GM15510 (cell line): ENCODE data around the gene AOX1.

Source experiments
- POLR2A ChIP-seq: IDR thresholded peaks from 3 replicates; pipeline ENCODE4 v1.6.1; 2011; ENCODE audit warnings: borderline replicate concordance; ENCODE audit not compliant: insufficient read length; ENCODE audit errors: extremely low read depth

The AOX1 gene

GRCh38 chr2:200637901-200638300 lies 52.1 kb downstream of the AOX1 start:
- TF ChIP-seq POLR2A: no peak

- no peak for TF ChIP-seq POLR2A
Observed at GRCh38 chr2:200640176-200640575, 54.4 kb downstream of the AOX1 start.

- no peak for TF ChIP-seq POLR2A
Observed at GRCh38 chr2:200640901-200641300, 55.1 kb downstream of the AOX1 start.

GRCh38 chr2:200649724-200650123 lies 63.9 kb downstream of the AOX1 start:
- TF ChIP-seq POLR2A: no peak

GRCh38 chr2:200650195-200650594 lies 64.4 kb downstream of the AOX1 start:
- no peak for TF ChIP-seq POLR2A

GRCh38 chr2:200652158-200652557 lies 66.3 kb downstream of the AOX1 start:
- no peak for TF ChIP-seq POLR2A

- no peak for TF ChIP-seq POLR2A
Observed at GRCh38 chr2:200653021-200653420, 67.2 kb downstream of the AOX1 start.

- no peak for TF ChIP-seq POLR2A
Observed at GRCh38 chr2:200654823-200655222, 69.0 kb downstream of the AOX1 start.

- no peak for TF ChIP-seq POLR2A
Observed at GRCh38 chr2:200655918-200656580, 70.2 kb downstream of the AOX1 start.

GRCh38 chr2:200658278-200658864 lies 72.6 kb downstream of the AOX1 start:
- no peak for TF ChIP-seq POLR2A

- TF ChIP-seq POLR2A: no peak
Observed at GRCh38 chr2:200659410-200659809, 73.6 kb downstream of the AOX1 start.

GRCh38 chr2:200661477-200661876 lies 75.7 kb downstream of the AOX1 start:
- TF ChIP-seq POLR2A: no peak

- TF ChIP-seq POLR2A: no peak
Observed at GRCh38 chr2:200662727-200663126, 76.9 kb downstream of the AOX1 start.

GRCh38 chr2:200664770-200665494 lies 79.1 kb downstream of the AOX1 start:
- no peak for TF ChIP-seq POLR2A

GRCh38 chr2:200665626-200666453 lies 80.0 kb downstream of the AOX1 start:
- TF ChIP-seq POLR2A: no peak
